ENCODE data around the gene GNG13. TPM values are rescaled to one million over a fixed set of nuclear protein-coding genes. Genes with fewer than 3 reads are reported as not detected.

GNG13 gene
- not detected in 5 replicates for total RNA-seq (2022; extraction: Qiagen RNA extraction; ENCODE audit: low read depth)

GRCh38 chr16:799948-800833 is at the start of gene GNG13:
Gene GNG13 (minus strand): TSS chr16:800734. CDS start chr16:799077, 1,657 bp downstream.

DNA sequence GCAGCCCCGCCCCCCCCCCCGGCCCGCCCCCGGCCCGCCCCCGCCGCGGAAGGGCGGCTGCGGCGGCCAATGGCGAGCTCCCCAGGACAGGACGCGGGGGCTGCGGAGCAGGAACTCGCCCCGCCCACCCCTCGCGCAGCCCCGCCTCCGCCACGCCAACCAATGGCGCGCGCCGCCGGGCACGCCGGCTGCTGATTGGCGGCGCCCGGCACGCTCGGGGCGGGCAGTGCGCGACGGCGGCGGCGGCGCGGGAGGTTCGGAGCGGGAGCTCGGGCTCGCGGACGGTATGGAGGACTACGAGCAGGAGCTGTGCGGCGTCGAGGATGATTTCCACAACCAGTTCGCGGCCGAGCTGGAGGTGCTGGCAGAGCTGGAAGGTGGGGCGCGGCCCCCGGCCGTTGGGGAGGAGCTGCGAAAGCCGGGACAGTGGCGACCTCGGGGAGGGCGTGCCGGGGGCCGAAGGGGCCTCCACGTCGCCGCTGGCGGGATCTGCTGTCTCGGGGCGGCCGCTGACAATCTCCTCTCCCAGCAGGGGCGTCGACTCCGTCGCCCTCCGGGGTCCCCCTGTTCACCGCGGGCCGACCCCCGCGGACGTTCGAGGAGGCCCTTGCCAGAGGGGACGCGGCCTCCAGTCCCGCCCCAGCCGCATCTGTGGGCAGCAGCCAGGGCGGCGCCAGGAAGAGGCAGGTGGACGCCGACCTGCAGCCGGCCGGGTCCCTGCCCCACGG is 12.0 kb downstream of the GNG13 start, which contains the start of gene CHTF18:
CHTF18 (plus strand) TSS at position 222 of the 728 bp plus-strand sequence; CDS start at position 287, 65 bp downstream.

DNA sequence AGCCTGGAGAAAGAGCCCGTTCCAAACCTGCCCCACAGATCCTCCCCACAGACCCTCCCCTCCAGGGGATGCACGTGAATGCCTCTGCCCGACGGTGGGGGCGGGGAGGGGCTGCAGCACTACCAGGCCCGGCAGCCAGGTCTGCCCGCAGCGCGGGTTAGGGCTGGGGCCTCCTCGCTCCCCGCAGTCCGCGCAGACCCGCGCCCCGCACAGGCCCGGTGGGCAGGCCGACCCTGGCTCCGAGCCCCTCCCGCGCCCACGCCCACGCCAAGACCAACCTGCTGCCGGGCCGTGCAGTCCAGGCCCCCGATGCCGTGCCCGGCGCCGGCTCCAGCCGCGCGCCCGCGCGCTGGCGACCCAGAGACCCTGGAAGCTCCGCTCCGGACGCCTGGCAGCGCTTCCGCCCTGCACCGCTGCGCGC is 12.5 kb downstream of the GNG13 start, which contains the start of gene RPUSD1:
RPUSD1 (minus strand) TSS at position 404 of the 421 bp plus-strand sequence. CDS start 644 bp downstream, outside the sequence.

GRCh38 chr16:760545-761343 is 39.8 kb downstream of the GNG13 start, which contains the start of gene MSLN:
Gene MSLN (plus strand): TSS chr16:760734. CDS start chr16:762681, 1,947 bp downstream.

Other genes starting within 250 kb of the GNG13 start
- 0.05 to 0.17 TPM (median 0.09 TPM) in 5 replicates for gene PRR35, start 240.3 kb downstream of the GNG13 start, total RNA-seq (2022; extraction: Qiagen RNA extraction; ENCODE audit: low read depth)
- 0.15 to 0.30 TPM (median 0.21 TPM) in 5 replicates for gene NHLRC4, start 233.7 kb downstream of the GNG13 start, total RNA-seq (2022; extraction: Qiagen RNA extraction; ENCODE audit: low read depth)
- gene PIGQ, start 230.8 kb downstream of the GNG13 start, total RNA-seq (2022; extraction: Qiagen RNA extraction; ENCODE audit: low read depth), result 30.3 to 41.5 TPM (median 38.5 TPM) in 5 replicates
- gene RAB40C, start 210.7 kb downstream of the GNG13 start, total RNA-seq (2022; extraction: Qiagen RNA extraction; ENCODE audit: low read depth), result 12.6 to 20.4 TPM (median 17.2 TPM) in 5 replicates
- 0.13 to 0.23 TPM (median 0.16 TPM) in 5 replicates for gene WFIKKN1, start 169.7 kb downstream of the GNG13 start, total RNA-seq (2022; extraction: Qiagen RNA extraction; ENCODE audit: low read depth)
- 85.8 to 135 TPM (median 124 TPM) in 5 replicates for gene METTL26, start 164.4 kb downstream of the GNG13 start, total RNA-seq (2022; extraction: Qiagen RNA extraction; ENCODE audit: low read depth)
- gene MCRIP2, start 158.9 kb downstream of the GNG13 start, total RNA-seq (2022; extraction: Qiagen RNA extraction; ENCODE audit: low read depth), result 25.3 to 44.8 TPM (median 38.3 TPM) in 5 replicates
- 17.8 to 36.9 TPM (median 28.9 TPM) in 5 replicates for gene WDR90, start 151.4 kb downstream of the GNG13 start, total RNA-seq (2022; extraction: Qiagen RNA extraction; ENCODE audit: low read depth)
- gene RHOT2, start 132.6 kb downstream of the GNG13 start, total RNA-seq (2022; extraction: Qiagen RNA extraction; ENCODE audit: low read depth), result 64.2 to 95.4 TPM (median 87.5 TPM) in 5 replicates
- gene RHBDL1, start 125.1 kb downstream of the GNG13 start, total RNA-seq (2022; extraction: Qiagen RNA extraction; ENCODE audit: low read depth), result 0.75 to 1.6 TPM (median 1.4 TPM) in 5 replicates
- gene STUB1, start 120.3 kb downstream of the GNG13 start, total RNA-seq (2022; extraction: Qiagen RNA extraction; ENCODE audit: low read depth), result 91.8 to 121 TPM (median 114 TPM) in 5 replicates
- gene JMJD8, start 116.4 kb downstream of the GNG13 start, total RNA-seq (2022; extraction: Qiagen RNA extraction; ENCODE audit: low read depth), result 67.9 to 83.7 TPM (median 77.0 TPM) in 5 replicates
- gene WDR24, start 110.3 kb downstream of the GNG13 start, total RNA-seq (2022; extraction: Qiagen RNA extraction; ENCODE audit: low read depth), result 4.7 to 6.4 TPM (median 6.0 TPM) in 5 replicates
- 1.5 to 2.9 TPM (median 2.5 TPM) in 5 replicates for gene FBXL16, start 94.9 kb downstream of the GNG13 start, total RNA-seq (2022; extraction: Qiagen RNA extraction; ENCODE audit: low read depth)
- 79.7 to 194 TPM (median 166 TPM) in 5 replicates for gene METRN, start 85.6 kb downstream of the GNG13 start, total RNA-seq (2022; extraction: Qiagen RNA extraction; ENCODE audit: low read depth)
- 26.6 to 61.4 TPM (median 50.6 TPM) in 5 replicates for gene ANTKMT, start 79.6 kb downstream of the GNG13 start, total RNA-seq (2022; extraction: Qiagen RNA extraction; ENCODE audit: low read depth)
- 3.6 to 6.4 TPM (median 5.5 TPM) in 5 replicates for gene CCDC78, start 74.3 kb downstream of the GNG13 start, total RNA-seq (2022; extraction: Qiagen RNA extraction; ENCODE audit: low read depth)
- 15.6 to 20.5 TPM (median 17.4 TPM) in 5 replicates for gene HAGHL, start 73.6 kb downstream of the GNG13 start, total RNA-seq (2022; extraction: Qiagen RNA extraction; ENCODE audit: low read depth)
- gene CIAO3, start 59.7 kb downstream of the GNG13 start, total RNA-seq (2022; extraction: Qiagen RNA extraction; ENCODE audit: low read depth), result 18.9 to 25.8 TPM (median 23.7 TPM) in 5 replicates
- 2.1 to 2.5 TPM (median 2.2 TPM) in 5 replicates for gene MSLN, start 40.0 kb downstream of the GNG13 start, total RNA-seq (2022; extraction: Qiagen RNA extraction; ENCODE audit: low read depth)
- gene RPUSD1, start 12.4 kb downstream of the GNG13 start, total RNA-seq (2022; extraction: Qiagen RNA extraction; ENCODE audit: low read depth), result 34.1 to 56.4 TPM (median 47.4 TPM) in 5 replicates
- gene CHTF18, start 12.1 kb downstream of the GNG13 start, total RNA-seq (2022; extraction: Qiagen RNA extraction; ENCODE audit: low read depth), result 13.3 to 26.7 TPM (median 24.8 TPM) in 5 replicates
- 8.0 to 11.4 TPM (median 8.5 TPM) in 5 replicates for gene LMF1, start 170.2 kb upstream of the GNG13 start, total RNA-seq (2022; extraction: Qiagen RNA extraction; ENCODE audit: low read depth)
- 1.4 to 1.6 TPM (median 1.5 TPM) in 5 replicates for gene SOX8, start 181.0 kb upstream of the GNG13 start, total RNA-seq (2022; extraction: Qiagen RNA extraction; ENCODE audit: low read depth)